ENCODE data around the gene LRRC8C. TPM values are rescaled to one million over a fixed set of nuclear protein-coding genes. Genes with fewer than 3 reads are reported as not detected.

The LRRC8C gene
- total RNA-seq, 1 donor from 2014 or later: 12.6 TPM

DNA sequence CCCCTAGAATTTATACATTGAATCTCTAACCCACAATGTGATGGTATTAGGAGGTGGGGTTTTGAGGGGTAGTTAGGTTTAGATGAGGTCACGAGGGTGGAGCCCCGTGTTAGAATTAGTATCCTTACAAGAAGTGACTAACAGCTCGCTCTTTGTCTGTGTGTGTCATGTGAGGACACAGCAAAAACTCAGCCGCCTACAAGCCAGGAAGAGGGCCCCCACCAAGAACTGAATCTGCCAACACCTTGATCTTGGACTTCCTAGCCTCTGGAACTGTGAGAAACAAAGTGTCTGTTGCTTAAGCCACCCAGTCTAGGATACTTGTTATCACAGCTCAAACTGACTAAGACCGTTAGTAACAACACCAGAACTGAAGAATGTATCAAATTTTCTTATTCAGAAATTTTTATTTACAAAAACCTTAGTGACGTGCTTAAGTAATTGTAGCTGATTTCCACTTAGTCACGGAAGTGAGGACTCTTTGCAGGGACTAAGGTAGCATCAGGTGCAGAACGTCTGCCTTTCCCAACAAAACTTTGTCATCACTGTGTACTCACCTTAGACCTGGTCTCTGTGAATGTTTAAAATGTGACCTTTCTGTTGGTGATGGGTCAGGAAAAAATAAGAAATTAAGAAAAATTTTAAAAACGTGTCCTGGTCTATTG is 24.5 kb upstream of the LRRC8C start:
- Histone ChIP-seq H3K27me3 (no peaks in the 10 kb centered on the region), H3K4me3 (no peak overlapping the region), H3K36me3 (no peaks in the 10 kb centered on the region), H3K9me3 (no peaks in the 10 kb centered on the region), H3K4me1 (peaks cover 9% of the 10 kb centered on the region), H3K27ac (peak overlapping the region; percentile 43)
- TF ChIP-seq, protein P1, sequence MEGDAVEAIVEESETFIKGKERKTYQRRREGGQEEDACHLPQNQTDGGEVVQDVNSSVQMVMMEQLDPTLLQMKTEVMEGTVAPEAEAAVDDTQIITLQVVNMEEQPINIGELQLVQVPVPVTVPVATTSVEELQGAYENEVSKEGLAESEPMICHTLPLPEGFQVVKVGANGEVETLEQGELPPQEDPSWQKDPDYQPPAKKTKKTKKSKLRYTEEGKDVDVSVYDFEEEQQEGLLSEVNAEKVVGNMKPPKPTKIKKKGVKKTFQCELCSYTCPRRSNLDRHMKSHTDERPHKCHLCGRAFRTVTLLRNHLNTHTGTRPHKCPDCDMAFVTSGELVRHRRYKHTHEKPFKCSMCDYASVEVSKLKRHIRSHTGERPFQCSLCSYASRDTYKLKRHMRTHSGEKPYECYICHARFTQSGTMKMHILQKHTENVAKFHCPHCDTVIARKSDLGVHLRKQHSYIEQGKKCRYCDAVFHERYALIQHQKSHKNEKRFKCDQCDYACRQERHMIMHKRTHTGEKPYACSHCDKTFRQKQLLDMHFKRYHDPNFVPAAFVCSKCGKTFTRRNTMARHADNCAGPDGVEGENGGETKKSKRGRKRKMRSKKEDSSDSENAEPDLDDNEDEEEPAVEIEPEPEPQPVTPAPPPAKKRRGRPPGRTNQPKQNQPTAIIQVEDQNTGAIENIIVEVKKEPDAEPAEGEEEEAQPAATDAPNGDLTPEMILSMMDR (IDR thresholded peaks at IDR 0.05): no peak
- intact Hi-C loops (cut with DNase I): no loop called here
- ATAC-seq (peak; percentile 36), DNase-seq (no peak)

DNA sequence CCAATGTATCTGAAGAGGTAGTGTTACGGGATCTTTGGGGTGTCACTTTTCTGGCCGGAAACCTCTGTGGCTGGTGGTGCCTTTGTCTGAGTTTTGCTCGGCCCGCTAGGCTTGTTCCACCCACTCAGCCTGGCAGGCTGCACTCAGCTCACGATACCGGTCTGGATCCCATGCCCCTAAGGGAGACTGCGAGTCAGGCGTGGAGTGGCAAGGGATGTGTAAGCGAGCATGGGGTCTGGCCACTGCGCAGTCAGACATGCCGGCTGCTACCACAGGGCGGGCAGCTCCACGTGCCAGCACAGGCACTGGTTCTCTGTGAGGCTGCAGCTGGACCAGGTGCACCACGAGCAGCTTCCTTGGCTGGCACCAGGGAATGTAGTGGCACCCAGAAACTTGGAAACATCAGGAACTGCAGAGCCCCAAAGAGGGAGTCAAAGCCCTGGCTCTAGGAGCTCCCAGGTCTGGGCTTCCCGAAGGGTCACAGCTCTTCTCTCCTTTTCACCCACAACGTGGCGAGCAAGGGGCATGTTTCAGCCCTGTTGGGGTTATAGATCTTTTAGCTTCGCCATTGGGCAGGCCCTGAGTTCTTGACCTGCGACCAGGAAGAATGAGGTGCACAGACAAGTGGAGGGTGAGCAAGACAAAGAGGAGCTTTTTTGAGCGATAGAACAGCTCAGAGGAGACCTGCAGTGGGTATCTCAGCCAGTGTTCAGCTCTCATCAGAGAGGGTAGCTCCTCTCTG is 23.8 kb upstream of the LRRC8C start:
- no peaks in the 10 kb centered on the region for H3K27me3 ChIP-seq
- ATAC-seq (peak; percentile 26), DNase-seq (no peak)
- peak overlapping the region; percentile 43 for H3K27ac ChIP-seq
- no peaks in the 10 kb centered on the region for H3K36me3 ChIP-seq
- TF ChIP-seq, protein P1 (IDR thresholded peaks at IDR 0.05): no peak
- no peak overlapping the region for H3K4me3 ChIP-seq
- H3K4me1 ChIP-seq: peaks cover 9% of the 10 kb centered on the region
- intact Hi-C loops (cut with DNase I): no loop called here
- H3K9me3 ChIP-seq: no peaks in the 10 kb centered on the region

DNA sequence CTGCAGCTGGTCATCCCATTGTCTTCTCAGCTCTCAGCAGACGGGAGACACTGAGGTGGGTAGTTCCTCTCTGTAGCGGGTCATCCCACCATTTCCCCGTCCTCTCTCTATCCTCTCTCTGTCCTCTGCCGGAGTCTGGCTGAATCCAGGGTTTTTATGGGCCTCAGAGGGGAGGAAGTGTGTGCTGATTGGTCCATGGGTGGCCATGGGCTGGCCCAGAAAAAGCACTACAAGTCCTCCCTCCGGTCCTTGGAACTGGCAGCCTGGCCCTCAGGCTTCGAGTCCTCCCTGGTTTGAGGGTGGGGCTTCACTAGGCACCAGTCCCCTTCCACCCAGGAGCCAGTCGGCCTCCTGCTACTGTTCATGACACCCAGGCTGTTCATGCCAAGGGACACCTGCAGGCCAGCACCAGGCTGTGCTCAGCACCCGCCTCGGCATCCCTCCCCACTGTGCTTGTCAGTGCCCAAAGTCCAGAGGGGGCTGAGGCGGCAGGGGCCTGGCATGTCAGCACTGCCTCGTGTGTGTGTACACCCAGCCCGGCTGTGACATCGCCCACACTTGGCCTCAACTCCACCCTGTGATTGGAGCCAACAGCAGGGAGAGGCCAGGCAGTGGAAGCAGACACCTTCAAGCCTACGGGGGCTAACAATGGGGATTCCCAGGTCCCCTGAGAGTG is 23.0 kb upstream of the LRRC8C start:
- Histone ChIP-seq H3K36me3 (no peaks in the 10 kb centered on the region), H3K4me3 (no peak overlapping the region), H3K4me1 (peaks cover 9% of the 10 kb centered on the region), H3K27me3 (no peaks in the 10 kb centered on the region), H3K27ac (no peak overlapping the region), H3K9me3 (no peaks in the 10 kb centered on the region)
- TF ChIP-seq, protein P1 (IDR thresholded peaks at IDR 0.05): no peak
- DNase-seq (no peak), ATAC-seq (peak; percentile 38)
- intact Hi-C loops (cut with DNase I): no loop called here

DNA sequence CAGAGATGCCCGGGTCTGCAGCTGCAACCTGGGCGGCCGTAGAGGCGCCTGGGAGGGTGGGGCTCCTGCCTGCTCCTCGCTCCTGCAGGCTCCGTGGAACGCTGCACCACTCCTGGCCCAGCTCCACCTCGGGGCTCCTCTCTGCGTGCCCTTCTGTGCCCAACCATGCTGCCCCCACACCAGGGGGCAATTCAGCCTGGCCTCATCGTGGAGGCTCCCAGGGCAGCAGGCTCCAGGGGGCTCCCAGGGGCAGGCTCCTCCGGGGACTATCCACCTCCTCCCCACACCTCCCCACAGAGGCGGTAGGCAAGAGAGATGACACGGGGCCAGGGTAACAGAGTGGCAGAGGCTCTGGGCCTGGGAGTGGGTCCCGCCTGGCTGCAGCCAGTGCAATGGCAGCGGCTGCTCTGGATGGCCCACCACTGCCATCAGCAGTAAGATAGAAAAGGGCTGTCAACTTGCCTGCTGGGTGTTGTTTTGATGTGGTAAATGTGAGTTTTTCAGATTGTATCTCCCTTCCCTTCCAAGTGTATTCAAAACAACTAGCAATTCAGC is 22.4 kb upstream of the LRRC8C start:
- Histone ChIP-seq H3K9me3 (no peaks in the 10 kb centered on the region), H3K36me3 (no peaks in the 10 kb centered on the region), H3K4me1 (peaks cover 9% of the 10 kb centered on the region), H3K27ac (no peak overlapping the region), H3K27me3 (no peaks in the 10 kb centered on the region), H3K4me3 (no peak overlapping the region)
- DNase-seq (no peak), ATAC-seq (peak; percentile 15)
- TF ChIP-seq, protein P1 (IDR thresholded peaks at IDR 0.05): no peak
- intact Hi-C loops (cut with DNase I): no loop called here

DNA sequence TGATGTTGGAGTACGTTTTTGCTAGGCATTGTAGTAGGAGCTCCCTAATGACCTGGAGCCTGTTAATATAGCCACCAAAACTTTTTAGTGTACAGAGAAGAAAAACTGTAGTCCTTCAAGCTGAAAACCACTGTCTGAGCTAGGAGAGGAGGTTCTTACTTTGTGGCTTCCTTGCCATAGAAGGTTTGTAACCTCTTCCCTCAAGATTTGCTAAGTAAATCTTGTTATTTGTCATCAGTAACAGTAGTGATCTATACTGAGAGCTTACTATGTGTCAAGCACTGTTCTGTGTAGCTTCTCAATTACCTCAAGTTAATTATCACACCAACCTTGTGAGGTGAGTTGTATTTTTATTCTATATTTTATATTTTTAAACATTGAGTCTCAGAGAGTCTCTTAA is 21.2 kb upstream of the LRRC8C start:
- no peaks in the 10 kb centered on the region for H3K9me3 ChIP-seq
- DNase-seq (no peak), ATAC-seq (no peak)
- peaks cover 9% of the 10 kb centered on the region for H3K4me1 ChIP-seq
- intact Hi-C loops (cut with DNase I): no loop called here
- no peaks in the 10 kb centered on the region for H3K36me3 ChIP-seq
- no peaks in the 10 kb centered on the region for H3K27me3 ChIP-seq
- TF ChIP-seq, protein P1 (IDR thresholded peaks at IDR 0.05): no peak
- H3K27ac ChIP-seq: no peak overlapping the region
- no peak overlapping the region for H3K4me3 ChIP-seq

Measured in upper lobe of right lung (tissue), 1 donor.